Brain pericyte (primary cell): ENCODE data around the gene VMO1.
A peak's percentile ranks its signal among the peaks of the same experiment; 100 is the strongest.
"Not testable (repeated sequence)": the region's sequence is repeated elsewhere in the genome, so short reads cannot be mapped to it uniquely, and the experiment has no call there.

Source experiments
- DNase-seq: peaks from one replicate; pipeline ENCODE4 v3.0.0-alpha.2; 2012; ENCODE audit warnings: low read depth, low spot score

The VMO1 gene, protein sequence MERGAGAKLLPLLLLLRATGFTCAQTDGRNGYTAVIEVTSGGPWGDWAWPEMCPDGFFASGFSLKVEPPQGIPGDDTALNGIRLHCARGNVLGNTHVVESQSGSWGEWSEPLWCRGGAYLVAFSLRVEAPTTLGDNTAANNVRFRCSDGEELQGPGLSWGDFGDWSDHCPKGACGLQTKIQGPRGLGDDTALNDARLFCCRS

DNA sequence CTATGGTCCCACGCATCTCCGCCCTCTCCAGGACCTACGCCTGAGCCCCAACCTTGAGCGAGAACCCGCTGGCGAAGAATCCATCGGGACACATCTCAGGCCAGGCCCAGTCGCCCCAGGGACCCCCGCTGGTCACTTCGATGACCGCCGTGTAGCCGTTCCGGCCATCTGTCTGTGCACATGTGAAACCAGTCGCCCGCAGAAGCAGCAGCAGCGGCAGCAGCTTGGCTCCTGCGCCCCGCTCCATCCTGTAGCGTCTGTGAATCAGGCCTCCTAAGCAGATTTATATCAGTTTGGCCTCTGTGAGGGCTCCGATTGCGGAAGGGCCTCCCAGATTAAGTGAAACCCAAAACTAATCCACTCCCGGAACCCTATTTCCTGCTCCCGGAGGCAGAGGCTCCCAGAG, at the start of gene VMO1:
Gene VMO1, minus strand, starts transcription at position 259 of the 406 bp plus-strand sequence. Its CDS starts 12 bp downstream, at position 247.
- DNase-seq = no peak

DNA sequence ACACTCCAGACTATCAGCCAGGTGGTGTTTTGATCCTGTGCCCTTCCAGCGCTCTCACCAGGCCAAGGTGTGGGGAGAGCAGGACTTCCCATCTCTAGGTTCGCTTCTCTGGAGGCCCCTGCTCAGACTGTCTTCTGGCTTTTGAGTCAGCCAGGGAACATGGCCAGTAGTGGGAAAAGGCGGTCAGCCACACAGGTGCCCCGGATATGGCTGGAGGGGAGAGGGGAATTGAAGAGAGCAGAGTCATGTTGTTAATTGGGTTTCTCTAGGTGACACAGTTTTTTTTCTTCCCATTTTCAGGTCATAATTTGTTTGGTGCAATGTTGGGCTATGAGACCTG, 48.5 kb upstream of the VMO1 start:
- no peak for DNase-seq

DNA sequence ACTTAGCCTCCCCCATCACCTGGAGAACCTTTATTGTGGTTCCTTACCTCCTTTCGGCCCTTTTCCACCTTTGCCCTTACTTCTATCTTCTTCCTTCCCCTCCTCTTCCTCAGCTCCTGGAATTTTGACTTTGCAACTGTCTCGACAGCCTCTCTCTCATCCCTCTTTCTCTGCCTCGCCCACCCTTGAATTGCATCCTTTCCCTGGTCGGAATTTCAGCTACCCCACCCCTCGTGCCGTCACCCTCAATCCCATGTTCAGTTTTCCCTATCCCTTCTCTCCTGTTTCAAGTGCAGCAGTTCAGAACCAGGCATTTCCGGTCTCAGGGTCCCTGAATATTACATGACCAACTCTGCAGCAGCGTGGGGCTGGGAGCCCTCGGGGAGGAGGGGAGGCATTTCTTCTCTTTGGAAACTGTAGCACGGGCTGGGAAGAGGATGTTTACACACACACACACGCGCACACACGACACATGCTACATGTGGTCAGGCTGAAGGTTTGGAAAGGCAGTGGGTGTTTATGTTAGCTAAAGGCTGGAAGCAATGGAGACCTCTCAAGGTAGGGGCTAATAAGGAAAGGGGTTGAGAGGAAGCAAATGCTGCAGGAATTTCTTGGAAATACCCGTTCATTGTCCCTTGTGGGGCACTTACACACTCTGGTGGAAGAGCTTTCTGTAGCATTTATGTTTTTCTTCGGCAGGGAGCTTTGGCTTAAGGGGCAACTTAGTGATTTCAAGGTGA, 47.9 kb upstream of the VMO1 start:
- no peak for DNase-seq

DNA sequence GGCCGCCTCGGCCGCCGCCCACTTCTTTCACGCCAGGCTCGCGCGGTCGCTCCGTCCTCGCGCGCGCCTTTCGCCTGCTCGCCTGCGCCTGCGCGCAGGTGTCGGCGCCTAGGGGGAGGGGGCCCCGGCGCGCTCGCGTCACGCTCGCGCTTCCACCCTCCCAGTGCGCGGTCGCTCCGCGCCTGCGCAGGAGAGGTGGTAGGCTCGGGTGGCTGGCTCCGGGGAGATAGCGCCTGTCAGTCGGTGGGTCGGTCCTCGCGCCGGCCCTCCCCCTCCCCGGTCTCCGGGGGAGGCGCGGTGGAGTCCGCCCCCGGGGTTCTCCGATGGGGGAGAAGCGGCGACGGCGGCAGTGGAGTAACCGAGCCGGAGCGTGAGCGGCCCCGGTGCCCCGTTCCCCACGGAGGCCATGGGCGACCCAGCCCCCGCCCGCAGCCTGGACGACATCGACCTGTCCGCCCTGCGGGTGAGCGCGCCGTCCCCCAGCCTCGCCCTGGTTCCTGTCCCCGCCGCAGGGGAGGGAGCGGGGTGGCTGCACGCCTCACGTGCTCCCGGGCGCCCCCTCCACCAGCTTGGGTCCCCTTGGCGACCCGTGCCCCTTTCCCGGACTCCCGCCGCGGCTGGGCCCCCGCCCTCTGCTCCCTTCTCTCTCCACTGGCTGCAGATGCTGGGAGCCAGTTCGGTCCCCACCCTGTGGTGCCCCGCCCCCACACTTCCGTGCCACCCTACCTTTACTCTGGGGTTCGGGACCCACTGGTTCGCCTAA, 47.2 kb upstream of the VMO1 start, which contains the start of gene MINK1:
Gene MINK1, plus strand, starts transcription at position 163 of the 763 bp plus-strand sequence. Its CDS starts 244 bp downstream, at position 407.
- peak; percentile 73 for DNase-seq

DNA sequence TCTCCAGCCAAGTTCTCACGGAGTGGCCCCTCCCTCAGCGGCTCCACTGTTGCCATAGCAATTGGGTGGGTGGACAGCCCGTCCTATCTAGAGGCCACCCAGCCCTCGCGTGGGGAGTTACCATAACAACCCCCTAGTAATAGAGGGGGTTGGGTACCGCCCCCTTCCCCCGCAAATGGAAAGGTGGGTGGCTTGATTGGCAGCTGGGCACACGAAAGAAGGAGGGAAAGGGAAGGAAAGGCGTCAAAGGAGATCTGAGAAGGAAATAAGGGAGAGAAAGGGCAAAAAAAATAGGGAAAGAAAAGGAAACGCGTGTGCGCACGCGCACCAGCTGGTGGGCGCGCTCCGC, 46.6 kb upstream of the VMO1 start:
- not testable (repeated sequence) for DNase-seq

DNA sequence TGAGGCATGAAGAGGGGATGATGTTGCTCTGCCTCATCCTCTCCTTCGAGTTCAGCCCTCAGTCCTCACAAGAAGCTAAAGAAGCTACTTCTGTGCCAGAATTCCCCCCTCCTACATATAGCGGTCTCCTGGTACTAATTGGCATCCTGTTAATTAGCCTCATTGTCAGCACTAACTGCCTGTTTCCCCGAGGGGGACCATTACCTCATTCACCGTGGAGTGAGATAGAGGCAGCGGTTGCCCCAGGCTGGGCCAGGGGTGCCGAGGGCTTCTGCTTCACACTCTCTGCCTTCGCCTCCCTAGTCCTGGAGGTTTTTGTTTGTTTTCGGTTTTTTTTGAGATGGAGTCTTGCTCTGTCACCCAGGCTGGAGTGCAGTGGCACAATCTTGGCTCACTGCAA, 41.2 kb upstream of the VMO1 start:
- DNase-seq = no peak

DNA sequence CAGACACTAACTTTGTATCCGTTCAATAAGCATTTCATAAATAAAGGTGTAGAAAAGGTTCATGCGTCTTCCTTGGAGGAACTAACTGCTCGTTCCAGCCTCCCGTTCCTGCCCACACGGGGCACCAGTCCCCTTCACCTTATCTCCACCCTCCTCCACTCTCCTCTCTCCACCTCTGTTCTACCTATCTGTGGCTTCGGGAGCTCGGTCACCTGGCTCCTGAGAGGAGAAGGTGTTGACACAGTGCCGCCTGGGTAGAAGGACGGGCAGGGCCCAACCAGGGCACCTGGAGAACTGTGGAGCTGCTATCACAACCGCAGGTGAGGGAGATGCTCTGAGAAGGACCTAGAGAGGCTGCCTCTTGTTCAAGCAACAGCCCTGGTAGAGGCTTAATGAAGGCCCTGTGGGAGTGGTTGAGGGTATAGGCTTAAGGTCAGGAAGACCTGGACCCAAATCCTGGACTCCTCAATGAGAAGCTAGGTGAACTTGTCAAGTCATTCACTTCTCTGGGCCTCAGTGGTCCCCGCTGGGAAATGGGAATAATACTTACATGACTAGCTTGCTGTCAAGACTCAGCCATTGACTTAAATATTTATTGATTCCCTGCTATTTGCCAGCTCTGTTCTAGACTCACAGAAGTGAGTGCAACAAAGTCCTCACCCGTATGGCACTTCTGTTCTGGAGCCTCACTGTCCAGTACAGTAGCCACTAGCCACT, 37.4 kb upstream of the VMO1 start:
- DNase-seq = no peak

DNA sequence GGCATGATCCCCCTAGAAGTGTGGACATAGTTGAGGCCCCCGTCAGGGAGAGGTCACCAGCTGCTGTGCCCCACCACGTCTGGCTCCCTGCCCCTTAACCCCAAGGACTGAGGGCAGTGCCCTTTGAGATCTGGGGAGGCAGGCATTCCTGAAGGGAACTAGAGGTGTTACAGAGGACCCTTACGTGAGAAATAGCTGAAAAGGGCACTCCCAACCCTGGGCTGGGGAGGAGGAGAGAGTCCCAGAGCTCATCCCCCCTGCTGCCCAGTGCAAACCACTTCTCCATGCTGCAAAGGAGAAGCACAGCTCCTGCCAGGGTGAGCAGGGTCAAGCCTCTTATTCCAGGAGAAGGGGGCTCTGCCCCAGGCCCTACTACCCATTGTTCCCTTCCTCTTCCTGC, 36.7 kb upstream of the VMO1 start:
- DNase-seq = no peak

DNA sequence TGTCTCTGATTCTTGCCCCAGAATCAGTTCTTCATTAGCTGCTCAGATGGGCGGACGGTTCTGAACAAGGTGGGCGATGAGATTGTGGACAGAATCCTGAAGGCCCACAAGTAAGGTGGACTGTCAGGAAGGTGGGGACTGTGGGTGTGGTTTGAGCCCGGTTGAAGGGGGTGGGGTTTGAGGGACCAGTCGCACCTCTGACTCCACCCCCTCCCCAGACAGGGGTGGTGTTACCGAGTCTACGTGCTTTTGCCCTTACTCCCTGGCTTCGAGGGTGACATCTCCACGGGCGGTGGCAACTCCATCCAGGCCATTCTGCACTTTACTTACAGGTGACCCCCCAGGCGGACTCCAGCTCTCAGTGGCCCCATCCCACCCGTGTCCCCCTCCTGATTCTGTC, 32.1 kb upstream of the VMO1 start:
- DNase-seq = no peak

DNA sequence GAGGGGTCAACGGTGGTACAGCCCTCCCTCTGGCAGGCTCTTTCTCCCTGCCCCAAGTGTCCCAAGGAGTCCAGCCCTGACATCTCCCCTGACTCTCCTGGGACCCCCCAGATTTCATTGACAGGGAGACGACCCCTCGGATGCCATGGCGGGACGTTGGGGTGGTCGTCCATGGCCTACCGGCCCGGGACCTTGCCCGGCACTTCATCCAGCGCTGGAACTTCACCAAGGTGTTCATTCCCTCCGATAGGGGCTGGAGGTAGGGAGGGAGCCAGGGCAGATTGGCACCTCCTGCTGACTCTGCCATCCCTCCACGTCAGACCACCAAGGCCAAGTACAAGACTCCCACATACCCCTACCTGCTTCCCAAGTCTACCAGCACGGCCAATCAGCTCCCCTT, 30.7 kb upstream of the VMO1 start:
- no peak for DNase-seq

DNA sequence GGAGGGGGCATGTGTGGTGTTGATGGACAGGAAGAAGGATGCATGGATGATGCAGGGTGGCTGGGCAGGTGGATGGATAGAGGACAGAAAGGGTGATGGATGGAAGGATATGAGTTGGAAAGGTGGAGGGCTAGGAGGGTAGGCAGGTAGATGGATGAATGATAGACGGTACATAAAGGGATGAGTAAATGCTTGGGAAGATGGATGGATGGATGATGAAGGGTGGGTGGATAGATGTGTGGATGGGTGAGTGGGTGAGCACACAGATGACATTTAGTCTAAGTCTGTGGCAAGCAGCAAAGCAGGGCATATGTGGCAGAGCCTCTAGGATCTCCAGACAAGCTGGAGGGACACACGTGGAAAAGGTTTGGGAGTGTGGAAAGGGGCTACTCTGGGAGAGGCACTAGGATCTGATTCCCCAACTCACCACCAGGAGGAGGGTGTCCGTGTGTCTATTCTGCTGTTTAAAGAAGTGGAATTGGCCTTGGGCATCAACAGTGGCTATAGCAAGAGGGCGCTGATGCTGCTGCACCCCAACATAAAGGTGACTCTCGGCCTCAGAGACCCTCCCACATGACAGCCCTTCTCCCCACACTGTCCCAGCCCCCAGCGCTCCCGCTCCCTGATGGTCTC, 29.0 kb upstream of the VMO1 start:
- no peak for DNase-seq

DNA sequence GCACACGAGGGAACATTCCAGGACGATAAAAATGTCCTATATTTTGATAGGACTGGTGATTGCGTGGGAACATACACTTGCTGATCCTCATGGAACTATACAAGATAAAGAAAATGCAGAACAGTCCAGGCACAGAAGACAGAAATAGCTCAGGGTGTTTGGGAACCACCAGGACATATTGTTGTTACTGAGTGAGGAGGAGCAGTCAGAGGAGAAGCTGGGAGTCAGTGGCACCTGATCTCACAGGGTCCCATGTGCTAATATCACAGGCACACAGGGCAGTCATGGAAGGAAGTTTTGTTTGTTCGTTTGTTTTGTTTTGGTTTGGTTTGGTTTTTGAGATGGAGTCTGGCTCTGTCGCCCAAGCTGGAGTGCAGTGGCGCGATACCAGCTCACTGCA, 26.5 kb upstream of the VMO1 start:
- DNase-seq = no peak

DNA sequence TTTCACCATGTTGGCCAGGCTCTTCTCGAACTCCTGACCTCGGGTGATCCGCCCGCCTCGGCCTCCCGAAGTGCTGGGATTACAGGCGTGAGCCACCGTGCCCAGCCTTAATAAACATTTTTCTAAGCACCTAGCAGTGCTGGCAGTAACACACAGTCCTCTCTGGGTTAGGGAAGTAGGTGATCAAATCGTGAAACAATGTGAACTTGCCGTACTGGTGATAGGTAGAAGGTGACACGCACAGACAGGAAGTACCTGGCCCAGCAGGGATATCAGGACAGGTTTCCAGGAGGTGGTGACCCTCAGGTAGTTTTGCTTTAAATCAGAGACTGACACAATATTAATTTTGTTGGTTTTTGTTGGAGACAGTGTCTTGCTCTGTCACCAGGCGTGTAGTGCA, 25.3 kb upstream of the VMO1 start:
- no peak for DNase-seq

DNA sequence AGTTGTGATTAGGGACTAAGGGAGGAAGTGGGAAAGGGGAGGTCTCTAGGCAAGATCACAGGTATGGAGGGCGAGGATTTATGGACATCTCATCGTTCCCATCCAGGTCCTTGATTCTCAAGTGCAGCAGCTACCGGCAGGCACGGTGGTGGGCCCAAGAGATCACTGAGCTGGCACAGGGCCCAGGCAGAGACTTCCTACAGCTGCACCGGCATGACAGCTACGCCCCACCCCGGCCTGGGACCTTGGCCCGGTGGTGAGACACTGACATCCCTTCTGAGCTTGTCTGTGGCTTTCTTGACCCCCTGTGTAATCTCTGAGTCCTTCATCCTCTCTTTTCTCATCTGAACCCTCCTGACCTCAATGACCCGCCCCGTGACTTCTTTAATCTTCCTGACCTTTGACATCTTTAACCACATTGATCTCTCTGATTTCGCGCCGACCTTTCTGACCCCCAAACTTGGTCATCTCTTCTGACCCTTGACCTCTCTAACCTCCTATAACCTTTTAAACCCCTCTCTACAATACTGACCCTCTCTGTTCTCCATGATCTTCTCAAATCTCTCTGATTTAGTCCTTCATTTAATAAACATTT, 24.6 kb upstream of the VMO1 start:
- DNase-seq = no peak

DNA sequence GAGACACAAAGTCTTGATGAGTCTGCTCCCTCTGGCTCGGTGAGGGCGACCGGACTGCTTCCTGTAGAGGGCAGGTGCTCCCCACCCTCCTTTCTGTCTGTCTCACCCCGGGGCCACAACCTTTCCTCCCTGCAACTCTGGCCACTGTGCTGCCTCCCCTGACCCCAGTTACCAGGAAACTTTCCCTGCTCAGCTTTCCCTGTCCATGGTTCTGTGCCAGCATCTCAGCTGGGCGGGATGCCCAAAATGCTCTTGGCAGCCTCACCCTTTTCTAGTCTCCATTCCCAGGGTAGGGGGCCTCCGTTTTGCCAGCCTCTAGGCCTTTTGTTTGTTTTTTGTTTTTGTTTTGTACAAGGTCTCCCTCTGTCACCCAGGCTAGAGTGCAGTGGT, 22.2 kb upstream of the VMO1 start:
- DNase-seq = no peak

DNA sequence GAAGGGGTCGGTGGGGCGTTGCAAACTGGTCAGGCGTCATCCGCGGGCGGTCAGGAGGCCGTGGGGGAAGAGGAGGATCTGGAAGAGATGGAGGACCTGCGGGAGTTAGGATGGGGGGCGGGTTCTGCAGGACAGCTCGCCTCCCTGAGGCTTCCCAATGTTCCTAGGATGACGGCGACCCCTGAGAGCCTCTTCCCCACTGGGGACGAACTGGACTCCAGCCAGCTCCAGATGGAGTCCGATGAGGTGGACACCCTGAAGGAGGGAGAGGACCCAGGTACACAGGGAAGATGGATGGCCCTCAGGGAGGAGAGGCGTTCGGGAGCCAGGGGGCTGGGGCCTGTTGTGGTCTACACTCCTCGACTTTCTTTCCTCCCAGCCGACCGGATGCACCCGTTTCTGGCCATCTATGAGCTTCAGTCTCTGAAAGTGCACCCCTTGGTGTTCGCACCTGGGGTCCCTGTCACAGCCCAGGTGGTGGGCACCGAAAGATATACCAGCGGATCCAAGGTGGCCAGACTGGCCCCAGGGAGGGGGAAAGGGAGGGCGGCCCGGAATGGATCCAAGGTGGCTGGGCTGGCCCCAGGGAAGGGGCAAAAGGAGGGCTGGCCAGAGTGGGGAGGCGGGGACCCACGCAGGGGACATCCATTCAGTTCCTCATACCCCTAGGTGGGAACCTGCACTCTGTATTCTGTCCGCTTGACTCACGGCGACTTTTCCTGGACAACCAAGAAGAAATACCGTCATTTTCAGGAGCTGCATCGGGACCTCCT, 21.6 kb upstream of the VMO1 start:
- no peak for DNase-seq

DNA sequence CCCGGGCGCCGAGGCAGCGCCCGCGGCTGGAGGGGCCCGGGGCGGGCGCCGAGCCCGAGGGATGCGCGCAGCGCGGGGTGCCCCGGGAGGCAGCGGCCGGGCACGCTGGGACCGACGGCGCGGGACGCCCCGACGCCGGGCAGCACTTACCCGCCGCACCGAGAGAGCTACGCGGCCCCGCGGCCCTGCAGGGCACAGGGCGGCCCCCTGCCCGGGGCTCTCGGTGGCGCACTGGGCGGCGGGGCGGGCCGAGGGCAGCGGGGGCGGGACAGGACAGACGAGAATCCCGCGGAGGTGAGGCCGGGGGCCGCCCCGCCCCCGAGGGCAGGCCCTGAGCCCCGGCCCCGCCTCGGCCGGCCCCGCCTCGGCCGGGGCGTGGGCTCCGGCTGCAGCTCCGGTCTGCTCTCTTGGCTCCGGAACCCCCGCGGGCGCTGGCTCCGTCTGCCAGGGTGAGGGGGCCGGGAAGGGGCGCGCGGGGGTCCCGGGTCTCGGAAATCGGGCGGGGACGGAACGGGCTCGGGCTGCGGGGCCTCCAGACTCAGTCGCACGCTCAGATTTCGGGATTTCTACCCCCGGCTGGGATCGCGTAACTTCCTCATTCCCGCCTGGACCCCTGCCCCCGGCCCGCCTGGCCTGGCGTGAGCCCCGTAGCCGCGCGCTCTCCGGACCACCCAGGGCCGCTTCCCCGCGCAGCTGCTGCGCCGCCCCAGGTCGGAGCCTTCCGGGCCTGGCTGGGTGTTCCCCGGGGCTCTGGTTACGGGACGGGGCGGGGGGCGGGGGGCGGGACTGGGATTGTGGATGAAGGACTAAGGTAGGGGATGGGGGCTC, 20.8 kb upstream of the VMO1 start, which contains the start of gene PLD2:
Gene PLD2, plus strand, starts transcription at position 376 of the 828 bp plus-strand sequence. CDS start 621 bp downstream, outside the sequence.
- no peak for DNase-seq

DNA sequence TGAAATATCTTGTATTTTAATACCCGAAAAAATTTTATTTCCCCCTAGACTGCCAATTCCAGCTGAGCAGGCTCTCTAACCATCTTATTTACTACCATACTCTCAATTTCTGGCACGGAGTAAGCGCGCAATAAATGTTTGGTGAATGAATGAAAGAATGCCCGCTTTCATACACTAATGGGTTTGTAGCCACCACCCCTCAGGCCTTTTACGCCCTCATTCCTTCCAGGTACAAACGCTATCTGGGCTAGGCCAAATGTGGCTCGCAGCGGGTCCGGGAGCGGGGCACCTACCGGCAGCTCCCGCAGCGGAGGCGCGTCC, 20.3 kb upstream of the VMO1 start:
- no peak for DNase-seq

DNA sequence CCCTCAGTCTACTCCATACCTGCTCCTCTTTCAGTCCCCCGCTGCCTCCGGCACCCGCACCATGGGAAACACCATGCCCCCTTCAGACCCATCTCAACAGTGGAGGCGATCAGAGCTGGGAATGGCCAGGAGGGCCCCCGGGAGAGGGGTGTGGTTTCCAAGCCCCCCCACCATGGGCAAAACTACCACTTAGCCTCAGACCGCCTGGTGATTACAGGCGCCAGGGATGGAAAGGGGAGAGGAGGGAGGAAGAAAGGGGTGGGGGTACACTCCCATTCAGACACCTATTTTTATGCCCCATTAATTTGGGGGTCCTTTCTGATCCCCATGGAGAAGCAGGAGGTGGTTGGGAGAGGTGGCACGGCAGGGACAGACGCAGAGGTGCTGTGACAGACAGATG, 16.1 kb upstream of the VMO1 start, which contains the start of gene C17orf114:
Gene C17orf114, minus strand, starts transcription at position 101 of the 400 bp plus-strand sequence.
- no peak for DNase-seq
